ENCODE data around the gene PHACTR1.

The PHACTR1 gene

DNA sequence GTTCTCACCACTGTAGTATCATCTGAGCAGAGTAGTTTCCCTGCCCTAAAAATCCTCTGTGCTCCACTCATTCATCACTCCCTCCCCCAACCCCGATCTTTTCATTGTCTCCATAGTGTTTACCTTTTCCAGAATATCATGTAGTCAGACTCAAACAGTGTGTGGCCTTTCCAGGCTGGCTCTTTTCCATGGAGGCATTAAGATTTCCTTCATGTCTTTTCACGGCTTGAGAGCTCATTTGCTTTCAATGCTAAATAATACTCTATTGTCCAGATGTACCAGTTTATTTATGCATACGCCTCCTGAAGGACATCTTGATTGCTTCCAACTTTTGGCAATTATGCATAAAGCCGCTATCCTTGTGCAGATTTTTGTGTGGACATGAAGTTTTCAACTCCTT lies 235.8 kb downstream of the PHACTR1 start:
- no peak for DNase-seq (ENCODE audit: low read depth)

- DNase-seq (ENCODE audit: low read depth) = no peak
Observed at GRCh38 chr6:12955956-12956355, 239.4 kb downstream of the PHACTR1 start.

GRCh38 chr6:12956991-12957320 lies 240.4 kb downstream of the PHACTR1 start:
- no peak for DNase-seq (ENCODE audit: low read depth)

DNA sequence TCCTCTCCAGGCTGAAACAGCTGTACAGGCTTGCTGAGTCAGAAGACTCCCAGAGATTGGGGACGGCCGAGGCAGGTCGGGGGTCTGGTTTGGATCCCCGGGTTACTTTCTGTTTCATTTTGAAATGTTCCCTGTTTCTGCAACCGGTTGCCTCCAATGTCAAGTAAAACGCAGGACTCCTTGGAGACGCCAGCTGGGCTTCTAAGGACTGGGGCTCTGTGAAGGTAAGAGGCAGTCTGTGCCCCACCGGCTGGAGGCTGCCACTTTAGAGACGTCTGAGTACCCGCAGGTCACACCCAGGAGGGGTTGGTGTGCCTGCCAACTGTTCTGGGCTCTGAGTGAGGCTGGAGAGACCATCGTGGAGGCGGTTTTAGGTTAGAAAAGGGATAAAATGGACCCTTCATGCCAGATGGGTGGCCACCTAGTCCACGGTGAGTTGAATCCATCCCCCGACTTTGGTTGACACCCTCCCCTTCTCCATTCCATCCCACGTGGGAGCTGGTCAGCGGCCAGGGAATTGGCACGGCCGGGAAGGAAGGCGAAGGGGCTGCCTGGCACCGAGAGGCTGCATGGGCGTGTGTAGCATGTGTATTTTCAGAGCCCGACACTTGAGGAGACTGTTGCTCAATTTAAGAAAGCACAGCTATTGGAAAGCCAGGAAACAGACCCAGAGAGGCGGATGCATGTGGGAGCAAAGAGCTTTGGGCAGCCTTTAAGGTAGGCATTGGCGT lies 240.9 kb downstream of the PHACTR1 start:
- DNase-seq (ENCODE audit: low read depth) = peak; percentile 14

DNA sequence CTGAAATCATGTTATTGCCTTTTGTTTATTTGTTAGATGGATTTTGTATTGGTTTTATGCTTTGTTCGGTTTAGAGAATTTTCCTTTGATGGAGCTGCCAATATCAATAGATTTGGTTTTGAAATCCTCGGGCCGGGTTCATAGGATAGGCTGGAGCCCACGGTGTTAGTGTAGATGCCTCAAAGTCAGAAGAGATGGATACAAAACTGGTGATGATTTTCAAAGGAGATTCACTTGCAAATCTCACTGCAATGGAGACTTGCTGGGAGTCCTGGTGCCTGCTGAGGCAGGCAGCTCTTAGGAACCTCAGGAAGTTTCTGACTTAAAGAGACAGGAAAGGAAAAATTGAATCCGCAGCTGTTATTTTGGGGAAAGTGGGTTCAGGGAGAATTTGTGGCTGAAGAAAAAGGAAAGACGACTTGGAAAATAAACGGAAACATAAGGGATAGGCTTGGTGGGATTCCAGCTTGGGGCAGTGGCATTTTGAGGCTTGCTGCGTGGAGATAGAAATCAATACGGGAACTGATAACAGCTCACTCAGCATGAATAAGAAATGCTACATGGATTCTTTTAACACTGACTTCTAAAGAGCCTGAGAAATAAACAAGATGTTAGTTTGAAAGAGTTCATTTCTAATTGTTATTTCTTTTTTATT lies 241.6 kb downstream of the PHACTR1 start:
- DNase-seq (ENCODE audit: low read depth) = no peak

DNA sequence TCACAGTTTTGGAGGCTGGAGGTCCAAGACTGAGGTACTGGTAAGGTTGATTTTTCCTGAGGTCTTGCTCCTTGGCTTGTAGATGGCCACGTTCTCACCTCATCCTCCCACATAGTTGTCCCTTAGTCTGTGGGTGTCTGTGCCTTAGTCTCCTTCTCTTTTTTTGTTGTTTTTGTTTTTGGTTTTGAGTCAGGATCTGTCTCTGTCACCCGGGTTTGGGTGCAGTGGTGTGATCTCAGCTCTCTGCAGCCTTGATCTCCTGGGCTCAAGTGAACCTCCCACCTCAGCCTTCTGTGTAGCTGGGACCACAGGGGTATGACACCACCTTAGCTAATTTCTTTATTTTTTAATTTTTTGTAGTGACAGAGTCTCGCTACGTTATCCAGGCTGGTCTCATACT lies 245.2 kb downstream of the PHACTR1 start:
- DNase-seq (ENCODE audit: low read depth) = no peak

GRCh38 chr6:12962529-12962928 lies 246.0 kb downstream of the PHACTR1 start:
- DNase-seq (ENCODE audit: low read depth) = no peak

DNA sequence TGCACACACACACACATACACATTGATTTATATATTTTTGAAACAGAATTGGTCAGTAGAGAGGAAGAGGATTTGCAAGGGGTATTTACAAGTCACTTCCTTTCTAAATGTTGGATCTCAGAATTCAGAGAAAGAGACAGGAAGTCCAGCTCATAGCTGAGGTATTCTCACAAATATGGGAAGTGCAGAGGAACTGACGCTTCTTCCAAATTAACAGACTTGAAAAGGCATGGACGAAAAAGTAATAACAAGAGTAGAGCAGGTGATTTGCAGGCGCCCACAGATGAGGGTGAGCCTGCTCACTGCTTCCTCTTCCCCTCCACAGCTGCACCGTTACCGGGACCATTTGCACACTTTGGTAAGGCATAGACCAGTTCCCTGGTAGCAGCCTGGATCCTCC lies 246.4 kb downstream of the PHACTR1 start:
- DNase-seq (ENCODE audit: low read depth) = no peak

DNA sequence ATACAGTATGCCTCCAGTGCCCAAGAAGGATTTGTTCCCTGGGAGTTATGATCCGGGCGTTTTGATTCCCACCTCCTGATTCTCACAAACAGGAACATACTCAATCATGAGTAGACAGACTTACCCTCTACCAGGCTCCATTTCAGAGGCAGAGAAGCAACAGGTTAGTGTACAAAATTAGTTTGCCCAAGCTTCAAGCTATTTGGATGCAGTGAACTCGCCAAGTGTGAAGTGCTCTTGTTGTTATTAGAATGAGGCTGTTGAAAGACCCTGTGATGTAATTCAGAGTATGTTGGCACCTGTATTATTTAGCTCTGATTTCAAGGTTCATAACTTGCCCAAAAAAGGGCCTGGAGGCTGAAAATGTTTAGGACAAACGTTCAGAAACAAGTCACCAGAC lies 247.0 kb downstream of the PHACTR1 start:
- DNase-seq (ENCODE audit: low read depth) = no peak

DNA sequence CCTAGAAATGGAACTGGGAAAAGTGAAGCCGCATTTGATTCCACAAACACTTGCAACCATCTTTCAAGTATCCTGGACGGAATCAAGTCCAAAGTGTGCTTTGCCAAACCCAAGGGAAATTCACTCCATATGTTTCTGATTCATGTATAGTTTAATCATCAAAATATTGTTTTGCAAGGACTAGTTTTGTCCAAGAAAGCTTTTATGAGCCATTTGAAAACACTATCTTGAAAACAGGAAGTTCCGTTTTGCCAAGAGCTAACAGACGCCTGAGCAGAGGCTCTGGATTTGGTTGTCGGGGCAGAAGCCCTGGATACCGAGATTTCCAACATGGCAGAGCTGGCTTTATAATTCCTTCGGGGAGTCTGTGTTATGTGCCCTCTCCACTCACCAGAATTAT lies 251.1 kb downstream of the PHACTR1 start:
- no peak for DNase-seq (ENCODE audit: low read depth)

GRCh38 chr6:12968290-12968689 lies 251.7 kb downstream of the PHACTR1 start:
- no peak for DNase-seq (ENCODE audit: low read depth)

DNA sequence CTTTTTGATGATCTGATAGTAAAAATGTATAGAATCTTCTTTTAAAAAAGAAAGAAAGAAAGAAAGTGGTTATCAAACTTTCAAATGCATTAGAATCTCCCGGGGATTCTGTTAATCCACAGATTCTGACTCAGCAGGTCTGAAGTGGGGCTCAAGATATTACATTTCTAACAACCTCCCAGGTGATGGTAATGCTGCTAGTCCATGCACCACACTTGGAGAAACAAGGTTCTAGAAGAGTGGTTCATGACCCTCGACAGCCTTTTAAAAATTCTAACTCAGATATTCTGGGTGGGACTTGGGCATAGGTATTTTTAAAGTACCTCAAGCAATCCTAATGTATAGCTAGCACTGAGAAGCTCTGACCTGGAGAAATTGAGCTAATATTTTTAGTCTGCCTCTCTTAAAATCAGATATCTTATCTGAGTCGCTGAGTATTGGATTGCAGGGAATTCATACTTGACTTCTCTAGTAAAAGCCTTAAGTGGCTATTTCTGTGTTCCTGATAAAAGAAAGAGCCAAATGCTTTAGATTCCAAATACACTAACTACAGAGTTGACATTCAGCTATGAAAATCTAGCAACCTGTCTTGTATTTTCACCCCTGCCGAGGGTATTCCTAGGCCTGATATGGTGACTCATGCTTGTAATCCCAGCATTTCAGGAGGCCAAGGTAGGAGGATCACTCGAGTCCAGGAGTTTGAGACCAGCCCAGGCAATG lies 252.4 kb downstream of the PHACTR1 start:
- no peak for DNase-seq (ENCODE audit: low read depth)

GRCh38 chr6:12969966-12970365 lies 253.4 kb downstream of the PHACTR1 start:
- DNase-seq (ENCODE audit: low read depth) = no peak

GRCh38 chr6:12973386-12973785 lies 256.8 kb downstream of the PHACTR1 start:
- no peak for DNase-seq (ENCODE audit: low read depth)

DNA sequence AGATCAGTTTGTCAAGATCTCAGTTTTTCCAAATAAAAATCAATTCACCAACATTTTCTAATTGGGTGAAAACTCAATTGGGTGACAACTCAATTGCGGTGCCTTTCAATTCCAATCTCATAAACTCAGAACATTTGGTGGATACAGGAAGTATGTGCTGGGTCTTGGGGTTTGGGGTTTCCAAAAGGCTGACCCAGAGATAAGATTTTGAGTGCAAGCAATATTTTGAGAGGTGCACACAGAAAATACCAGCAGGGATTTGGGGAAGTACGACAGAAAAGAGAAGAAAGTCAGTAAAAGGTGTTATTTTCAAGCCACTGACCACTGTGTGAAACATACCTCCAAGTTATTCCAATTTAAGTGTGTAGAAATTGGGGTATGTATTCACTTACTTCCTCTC lies 258.0 kb downstream of the PHACTR1 start:
- DNase-seq (ENCODE audit: low read depth) = no peak

DNA sequence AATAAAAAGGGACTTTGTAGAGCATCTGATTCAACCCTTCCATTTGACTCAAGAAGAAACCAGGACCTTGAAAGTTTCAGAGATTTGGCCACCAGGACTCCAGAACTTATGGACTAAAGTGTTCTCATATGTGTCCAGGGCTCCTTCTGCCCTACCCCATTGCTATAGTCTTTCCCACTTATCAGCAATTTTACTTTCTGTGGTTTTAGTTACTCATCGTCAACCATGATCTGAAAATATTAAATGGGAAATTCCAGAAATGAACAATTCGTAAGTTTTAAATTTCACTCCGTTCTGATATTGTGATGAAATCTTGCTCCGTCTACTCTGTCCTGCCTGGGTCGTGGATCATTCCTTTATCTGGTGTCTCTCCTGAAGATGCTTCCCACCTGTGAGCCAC lies 259.8 kb downstream of the PHACTR1 start:
- no peak for DNase-seq (ENCODE audit: low read depth)

DNA sequence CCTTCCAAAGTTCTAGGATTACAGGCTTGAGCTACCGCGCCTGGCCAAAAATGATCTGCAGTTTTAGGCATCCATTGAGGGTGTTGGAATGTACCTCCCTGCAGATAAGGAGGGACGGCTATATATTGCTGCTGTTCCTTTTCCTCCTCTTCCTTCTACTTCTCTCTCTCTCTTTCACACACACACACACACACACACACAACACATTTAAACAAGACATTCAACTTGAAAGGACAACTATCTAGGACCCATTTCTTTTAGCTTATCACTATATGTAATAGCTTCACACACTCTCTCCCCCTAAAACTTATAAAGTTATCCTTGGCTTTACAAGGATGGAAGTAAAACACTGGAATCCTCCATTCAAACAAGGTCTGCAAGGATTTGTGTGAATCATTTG lies 260.6 kb downstream of the PHACTR1 start:
- no peak for DNase-seq (ENCODE audit: low read depth)

GRCh38 chr6:12977806-12978205 lies 261.2 kb downstream of the PHACTR1 start:
- DNase-seq (ENCODE audit: low read depth) = no peak

DNA sequence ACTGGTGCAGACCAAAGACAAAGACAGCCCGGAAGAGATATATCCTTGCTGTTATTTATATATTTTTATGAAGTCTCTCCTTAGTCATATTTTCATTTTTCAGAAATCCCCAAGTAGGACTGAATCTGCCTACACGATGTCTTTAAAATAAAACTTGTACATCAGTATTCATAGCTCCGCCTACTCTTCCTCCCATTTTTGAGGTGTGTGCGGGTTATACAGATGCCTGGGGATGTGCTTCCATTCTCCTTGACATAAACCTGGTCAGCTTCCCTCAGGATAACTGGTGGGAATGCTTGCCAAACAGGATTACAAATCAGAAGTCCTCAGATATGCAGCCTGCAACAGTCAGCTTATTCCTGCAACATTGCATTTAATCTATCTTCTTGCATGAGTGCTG lies 264.2 kb downstream of the PHACTR1 start:
- DNase-seq (ENCODE audit: low read depth) = no peak

GRCh38 chr6:12984776-12985175 lies 268.2 kb downstream of the PHACTR1 start:
- no peak for DNase-seq (ENCODE audit: low read depth)

GRCh38 chr6:12987783-12988182 lies 271.2 kb downstream of the PHACTR1 start:
- no peak for DNase-seq (ENCODE audit: low read depth)

GRCh38 chr6:12990162-12990561 lies 273.6 kb downstream of the PHACTR1 start:
- no peak for DNase-seq (ENCODE audit: low read depth)

- no peak for DNase-seq (ENCODE audit: low read depth)
Observed at GRCh38 chr6:12991435-12991834, 274.9 kb downstream of the PHACTR1 start.
